Adipocyte (in vitro differentiated cells): ENCODE results near the gene UGT1A8.

Source experiments
- DNase-seq: peaks from one replicate; pipeline ENCODE4 v3.0.0-alpha.2; 2015; ENCODE audit warnings: low read depth
- H3K27me3 ChIP-seq: replicated peaks from 2 replicates; pipeline ENCODE4 v1.7.0; 2013; ENCODE audit warnings: mild to moderate bottlenecking, low read length, moderate library complexity; ENCODE audit not compliant: control insufficient read depth, insufficient read depth
- H3K36me3 ChIP-seq: 2 replicates; pipeline ENCODE4 v1.7.0; 2013; ENCODE audit warnings: low read length, mild to moderate bottlenecking, moderate library complexity; ENCODE audit not compliant: control insufficient read depth, insufficient read depth, severe bottlenecking
- H3K4me1 ChIP-seq: 2 replicates; pipeline ENCODE4 v1.7.0; 2013; ENCODE audit warnings: mild to moderate bottlenecking, low read length, moderate library complexity; ENCODE audit not compliant: control insufficient read depth, insufficient read depth
- H3K4me3 ChIP-seq: 2 replicates; pipeline ENCODE4 v1.7.0; 2013; ENCODE audit warnings: mild to moderate bottlenecking, low read length, moderate library complexity
- H3K9ac ChIP-seq: 2 replicates; pipeline ENCODE4 v1.7.0; 2013; ENCODE audit warnings: mild to moderate bottlenecking, low read length, moderate library complexity
- H3K9me3 ChIP-seq: 2 replicates; pipeline ENCODE4 v1.7.0; 2013; ENCODE audit warnings: mild to moderate bottlenecking, low read length, moderate library complexity; ENCODE audit not compliant: control insufficient read depth

Gene UGT1A8

DNA sequence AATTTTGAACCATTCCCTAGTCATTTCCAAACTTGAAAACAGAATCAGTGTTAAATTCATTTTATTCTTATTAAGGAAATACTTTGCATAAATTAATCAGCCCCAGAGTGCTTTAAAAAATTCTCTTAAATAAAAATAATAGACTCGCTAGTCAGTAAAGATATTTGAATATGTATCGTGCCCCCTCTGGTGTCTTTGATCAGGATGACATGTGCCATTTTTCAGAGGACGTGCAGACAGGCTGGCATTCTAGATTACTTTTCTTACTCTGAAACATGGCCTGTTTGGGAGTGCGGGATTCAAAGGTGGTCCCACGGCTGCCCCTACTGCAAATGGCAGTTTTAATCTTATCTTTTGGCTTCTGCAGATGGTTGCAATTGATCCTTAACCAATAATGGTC, 155.2 kb downstream of the UGT1A8 start:
- Histone ChIP-seq H3K4me3 (no peak overlapping the region), H3K36me3 (no peaks in the 10 kb centered on the region), H3K9ac (no peak overlapping the region), H3K27me3 (no peaks in the 10 kb centered on the region), H3K4me1 (peaks cover 3% of the 10 kb centered on the region), H3K9me3 (peaks cover 16% of the 10 kb centered on the region)
- DNase-seq: no peak

- peaks cover 3% of the 10 kb centered on the region for H3K4me1 ChIP-seq
- no peaks in the 10 kb centered on the region for H3K36me3 ChIP-seq
- no peaks in the 10 kb centered on the region for H3K27me3 ChIP-seq
- H3K9ac ChIP-seq: no peak overlapping the region
- no peak for DNase-seq
- H3K9me3 ChIP-seq: peaks cover 24% of the 10 kb centered on the region
- no peak overlapping the region for H3K4me3 ChIP-seq
Observed at GRCh38 chr2:233773854-233774253, 156.4 kb downstream of the UGT1A8 start.

- H3K36me3 ChIP-seq: no peaks in the 10 kb centered on the region
- H3K4me3 ChIP-seq: no peak overlapping the region
- no peaks in the 10 kb centered on the region for H3K27me3 ChIP-seq
- H3K4me1 ChIP-seq: peaks cover 3% of the 10 kb centered on the region
- H3K9ac ChIP-seq: no peak overlapping the region
- peaks cover 25% of the 10 kb centered on the region for H3K9me3 ChIP-seq
- no peak for DNase-seq
Observed at GRCh38 chr2:233775414-233775813, 158.0 kb downstream of the UGT1A8 start.

DNA sequence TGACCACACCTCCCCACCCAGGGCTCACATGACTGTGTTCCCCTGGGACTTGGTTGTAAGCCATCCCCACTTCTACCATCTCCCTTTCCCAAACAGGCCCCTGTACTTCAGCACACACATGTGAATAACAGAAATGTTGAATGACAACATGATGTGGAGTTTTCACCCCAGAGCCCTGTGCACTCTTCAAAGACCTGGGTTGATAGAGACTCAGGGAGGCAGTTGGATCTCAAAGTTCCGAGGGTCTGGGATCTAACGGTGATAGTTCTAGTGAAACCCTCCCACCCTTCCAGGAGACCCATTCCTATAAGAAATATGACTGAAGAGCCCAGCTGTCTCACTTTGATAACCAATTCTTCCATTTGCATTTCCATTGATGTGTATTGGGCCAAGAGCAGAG, 160.6 kb downstream of the UGT1A8 start, which contains the start of gene MROH2A:
TSS of gene MROH2A (plus strand) at position 301 of the 400 bp plus-strand sequence. CDS start 1,029 bp downstream, outside the sequence.
- DNase-seq: no peak
- peaks cover 25% of the 10 kb centered on the region for H3K9me3 ChIP-seq
- H3K36me3 ChIP-seq: no peaks in the 10 kb centered on the region
- H3K4me3 ChIP-seq: no peak within 1 kb of the TSS
- H3K4me1 ChIP-seq: peaks cover 3% of the 10 kb centered on the region
- H3K9ac ChIP-seq: no peak within 1 kb of the TSS
- no peaks in the 10 kb centered on the region for H3K27me3 ChIP-seq

DNA sequence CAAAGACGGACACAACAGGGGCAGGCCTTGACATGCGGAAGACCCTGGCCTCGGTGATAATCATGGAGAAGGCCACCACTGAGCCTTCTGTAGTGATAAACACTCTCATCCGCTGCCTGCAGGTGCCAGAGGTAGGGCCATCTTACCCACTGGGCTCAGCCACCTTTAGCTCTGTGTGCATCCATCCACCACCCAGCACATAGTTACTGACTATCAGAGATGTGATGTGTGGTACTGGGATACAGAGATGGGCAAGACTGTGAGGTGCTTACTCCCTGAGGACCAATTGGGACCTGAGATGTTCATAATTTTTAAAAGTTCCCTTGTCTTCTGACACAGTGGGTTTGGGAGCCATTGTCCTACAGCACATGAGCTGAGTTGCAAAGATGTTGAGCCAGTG, 162.3 kb downstream of the UGT1A8 start:
- Histone ChIP-seq H3K9ac (no peak overlapping the region), H3K4me1 (peaks cover 3% of the 10 kb centered on the region), H3K4me3 (no peak overlapping the region)

DNA sequence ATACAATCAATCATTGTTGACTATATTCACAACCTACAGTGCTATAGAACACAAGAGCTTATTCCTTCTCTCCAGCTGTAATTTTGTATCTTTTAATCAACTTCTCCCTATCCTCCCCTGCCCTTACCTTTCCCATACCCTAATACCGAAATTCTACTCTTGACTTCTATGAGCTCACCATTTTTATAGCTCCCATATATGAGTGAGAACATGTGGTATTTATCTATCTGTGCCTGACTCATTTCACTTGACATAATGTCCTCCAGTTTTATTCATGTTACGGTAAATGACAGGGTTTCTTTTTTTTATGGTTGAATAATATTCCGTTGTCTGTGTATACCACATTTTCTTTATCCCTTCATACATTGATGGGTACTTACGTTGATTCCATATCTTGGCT, 163.3 kb downstream of the UGT1A8 start:
- peaks cover 19% of the 10 kb centered on the region for H3K9me3 ChIP-seq
- DNase-seq: no peak
- H3K4me3 ChIP-seq: no peak overlapping the region
- H3K9ac ChIP-seq: no peak overlapping the region
- H3K27me3 ChIP-seq: no peaks in the 10 kb centered on the region
- H3K36me3 ChIP-seq: no peaks in the 10 kb centered on the region
- no peaks in the 10 kb centered on the region for H3K4me1 ChIP-seq

More for the DNA sequence above, 162.3 kb downstream of the UGT1A8 start:
- H3K36me3 ChIP-seq: no peaks in the 10 kb centered on the region
- H3K9me3 ChIP-seq: peaks cover 25% of the 10 kb centered on the region
- no peaks in the 10 kb centered on the region for H3K27me3 ChIP-seq
- no peak for DNase-seq

GRCh38 chr2:233789554-233789953, 172.1 kb downstream of the UGT1A8 start:
- DNase-seq: no peak
- Histone ChIP-seq H3K27me3 (peaks cover 10% of the 10 kb centered on the region), H3K9ac (no peak overlapping the region), H3K4me3 (no peak overlapping the region), H3K36me3 (no peaks in the 10 kb centered on the region), H3K4me1 (no peaks in the 10 kb centered on the region), H3K9me3 (no peaks in the 10 kb centered on the region)

DNA sequence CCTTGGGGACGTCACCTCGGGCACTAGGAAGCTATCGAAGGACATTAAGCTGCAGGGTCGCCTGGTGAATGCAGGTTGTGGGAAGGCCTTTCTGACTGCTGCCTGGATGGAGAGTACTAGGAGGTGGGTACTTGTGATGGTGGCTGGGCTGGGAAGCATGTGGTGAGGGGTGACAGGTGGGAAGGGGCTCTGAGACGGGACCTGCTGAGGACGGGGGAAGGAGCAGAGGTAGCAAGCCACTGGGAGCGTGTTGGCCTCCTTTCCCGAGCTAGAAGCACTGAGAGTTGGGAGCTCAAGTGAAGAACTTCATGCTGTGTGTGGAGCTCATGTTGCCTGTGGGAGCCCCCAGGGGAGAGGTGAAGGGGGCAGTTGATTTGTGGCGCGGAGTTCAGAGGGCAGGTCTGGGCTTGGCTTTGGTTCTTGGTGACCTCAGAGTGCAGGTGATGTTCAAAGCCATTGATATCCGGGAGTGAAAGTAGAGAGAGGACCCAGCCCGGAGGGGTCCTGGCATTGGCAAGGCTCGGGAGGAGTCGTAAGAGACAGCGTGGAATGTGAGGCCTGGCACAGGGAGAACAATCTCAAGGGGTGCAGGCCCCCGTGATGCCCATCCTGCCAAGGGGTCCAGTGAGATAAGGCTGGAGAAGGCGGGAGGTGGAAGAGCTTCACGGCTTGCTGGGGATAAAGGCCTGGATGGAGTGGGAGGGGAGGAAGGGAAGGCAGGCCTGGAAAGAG, 173.9 kb downstream of the UGT1A8 start:
- no peak for DNase-seq
- H3K27me3 ChIP-seq: peaks cover 10% of the 10 kb centered on the region

DNA sequence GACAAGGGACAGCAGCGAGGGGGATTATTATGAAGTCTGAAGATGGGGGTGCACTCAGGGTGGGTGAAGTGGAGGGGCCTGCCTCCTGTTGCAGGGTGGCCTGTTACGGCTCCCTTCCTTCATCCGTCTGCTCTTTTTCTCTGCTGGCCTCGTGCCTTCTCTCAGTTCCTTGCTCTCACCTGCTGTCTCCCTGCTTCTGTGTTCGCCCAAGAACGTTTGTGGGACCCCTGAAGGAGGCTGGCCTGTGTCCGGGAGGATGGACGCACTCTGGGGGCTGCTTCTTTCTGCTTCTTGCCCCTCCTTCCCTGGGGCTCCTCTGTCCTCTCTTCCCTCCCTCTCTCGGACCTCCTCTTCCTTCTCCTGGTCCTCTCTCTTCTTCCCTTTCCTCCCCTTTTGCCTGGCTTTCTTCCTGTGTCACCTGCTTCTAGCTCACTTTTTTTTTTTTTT, 174.5 kb downstream of the UGT1A8 start:
- no peaks in the 10 kb centered on the region for H3K36me3 ChIP-seq
- no peak overlapping the region for H3K4me3 ChIP-seq
- H3K4me1 ChIP-seq: no peaks in the 10 kb centered on the region
- peaks cover 10% of the 10 kb centered on the region for H3K27me3 ChIP-seq
- H3K9me3 ChIP-seq: no peaks in the 10 kb centered on the region
- no peak for DNase-seq
- H3K9ac ChIP-seq: no peak overlapping the region

More for the DNA sequence above, 173.9 kb downstream of the UGT1A8 start:
- H3K9ac ChIP-seq: no peak overlapping the region
- no peak overlapping the region for H3K4me3 ChIP-seq
- no peaks in the 10 kb centered on the region for H3K9me3 ChIP-seq
- H3K36me3 ChIP-seq: no peaks in the 10 kb centered on the region
- no peaks in the 10 kb centered on the region for H3K4me1 ChIP-seq

GRCh38 chr2:233792720-233793119, 175.3 kb downstream of the UGT1A8 start:
- peaks cover 10% of the 10 kb centered on the region for H3K27me3 ChIP-seq
- no peaks in the 10 kb centered on the region for H3K36me3 ChIP-seq
- no peak overlapping the region for H3K9ac ChIP-seq
- DNase-seq: no peak
- H3K4me3 ChIP-seq: no peak overlapping the region
- H3K9me3 ChIP-seq: no peaks in the 10 kb centered on the region
- no peaks in the 10 kb centered on the region for H3K4me1 ChIP-seq

- H3K4me1 ChIP-seq: no peaks in the 10 kb centered on the region
- H3K9me3 ChIP-seq: no peaks in the 10 kb centered on the region
- H3K9ac ChIP-seq: no peak overlapping the region
- DNase-seq: no peak
- no peak overlapping the region for H3K4me3 ChIP-seq
- no peaks in the 10 kb centered on the region for H3K36me3 ChIP-seq
- peaks cover 16% of the 10 kb centered on the region for H3K27me3 ChIP-seq
Observed at GRCh38 chr2:233793465-233794127, 176.2 kb downstream of the UGT1A8 start.
